ENCODE results near the gene LDLRAD4. TPM values are rescaled to one million over a fixed set of nuclear protein-coding genes. Genes with fewer than 3 reads are reported as not detected.

LDLRAD4 gene
- total and polyA plus RNA-seq, 2 experiments from 2014 or later, result 0.73 to 1.9 TPM

DNA sequence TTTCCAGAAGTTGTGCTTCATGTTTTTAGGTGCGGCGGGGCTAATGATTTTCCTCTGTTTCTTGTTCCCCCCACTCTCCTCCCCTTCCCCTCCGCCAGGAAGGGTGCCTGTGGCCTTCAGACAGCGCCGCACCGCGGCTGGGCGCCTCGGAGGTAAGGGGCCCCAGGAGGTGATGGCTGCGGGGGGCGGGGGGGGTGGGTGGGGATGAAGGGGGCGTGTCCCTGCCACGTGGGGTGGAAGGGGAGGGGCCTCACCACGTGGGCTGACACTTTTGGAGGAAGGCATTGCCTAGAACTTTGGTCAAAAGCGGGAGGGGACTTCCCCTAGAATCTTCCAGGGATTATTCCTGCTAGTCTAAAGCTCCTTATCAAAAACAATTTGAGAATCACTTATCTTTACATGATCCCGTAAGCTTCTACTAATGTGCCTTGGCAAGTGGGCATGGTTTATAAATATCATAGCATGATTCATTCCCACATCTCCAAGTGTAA is 424.7 kb downstream of the LDLRAD4 start:
- peaks cover 4% of the 10 kb centered on the region for H3K27me3 Mint-ChIP-seq (ENCODE audit: insufficient read depth, low read depth, poor library complexity)

DNA sequence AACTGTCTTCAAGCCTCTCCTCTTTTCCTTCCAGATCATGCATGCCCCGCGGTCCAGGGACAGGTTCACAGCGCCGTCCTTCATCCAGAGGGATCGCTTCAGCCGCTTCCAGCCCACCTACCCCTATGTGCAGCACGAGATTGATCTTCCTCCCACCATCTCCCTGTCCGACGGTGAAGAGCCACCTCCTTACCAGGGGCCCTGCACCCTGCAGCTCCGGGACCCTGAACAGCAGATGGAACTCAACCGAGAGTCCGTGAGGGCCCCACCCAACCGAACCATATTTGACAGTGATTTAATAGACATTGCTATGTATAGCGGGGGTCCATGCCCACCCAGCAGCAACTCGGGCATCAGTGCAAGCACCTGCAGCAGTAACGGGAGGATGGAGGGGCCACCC is 426.5 kb downstream of the LDLRAD4 start:
- Histone ChIP-seq H3K36me3 (ENCODE audit: insufficient read depth) (no peaks in the 10 kb centered on the region), H4K20me1 (replicated peaks; ENCODE audit: insufficient read depth) (no peaks in the 10 kb centered on the region)
- TF ChIP-seq, protein P1, sequence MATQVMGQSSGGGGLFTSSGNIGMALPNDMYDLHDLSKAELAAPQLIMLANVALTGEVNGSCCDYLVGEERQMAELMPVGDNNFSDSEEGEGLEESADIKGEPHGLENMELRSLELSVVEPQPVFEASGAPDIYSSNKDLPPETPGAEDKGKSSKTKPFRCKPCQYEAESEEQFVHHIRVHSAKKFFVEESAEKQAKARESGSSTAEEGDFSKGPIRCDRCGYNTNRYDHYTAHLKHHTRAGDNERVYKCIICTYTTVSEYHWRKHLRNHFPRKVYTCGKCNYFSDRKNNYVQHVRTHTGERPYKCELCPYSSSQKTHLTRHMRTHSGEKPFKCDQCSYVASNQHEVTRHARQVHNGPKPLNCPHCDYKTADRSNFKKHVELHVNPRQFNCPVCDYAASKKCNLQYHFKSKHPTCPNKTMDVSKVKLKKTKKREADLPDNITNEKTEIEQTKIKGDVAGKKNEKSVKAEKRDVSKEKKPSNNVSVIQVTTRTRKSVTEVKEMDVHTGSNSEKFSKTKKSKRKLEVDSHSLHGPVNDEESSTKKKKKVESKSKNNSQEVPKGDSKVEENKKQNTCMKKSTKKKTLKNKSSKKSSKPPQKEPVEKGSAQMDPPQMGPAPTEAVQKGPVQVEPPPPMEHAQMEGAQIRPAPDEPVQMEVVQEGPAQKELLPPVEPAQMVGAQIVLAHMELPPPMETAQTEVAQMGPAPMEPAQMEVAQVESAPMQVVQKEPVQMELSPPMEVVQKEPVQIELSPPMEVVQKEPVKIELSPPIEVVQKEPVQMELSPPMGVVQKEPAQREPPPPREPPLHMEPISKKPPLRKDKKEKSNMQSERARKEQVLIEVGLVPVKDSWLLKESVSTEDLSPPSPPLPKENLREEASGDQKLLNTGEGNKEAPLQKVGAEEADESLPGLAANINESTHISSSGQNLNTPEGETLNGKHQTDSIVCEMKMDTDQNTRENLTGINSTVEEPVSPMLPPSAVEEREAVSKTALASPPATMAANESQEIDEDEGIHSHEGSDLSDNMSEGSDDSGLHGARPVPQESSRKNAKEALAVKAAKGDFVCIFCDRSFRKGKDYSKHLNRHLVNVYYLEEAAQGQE (IDR thresholded peaks at IDR 0.05; ENCODE audit: unreplicated experiment), result no peak
- TF ChIP-seq JUNB (IDR thresholded peaks at IDR 0.05; ENCODE audit: unreplicated experiment) (no peak), CREB1 (CRISPR knock-in tag; IDR thresholded peaks at IDR 0.05; ENCODE audit: low read depth) (no peak), STAT1 (IDR thresholded peaks at IDR 0.05; ENCODE audit: unreplicated experiment) (no peak), NANOG (IDR thresholded peaks at IDR 0.05; ENCODE audit: borderline replicate concordance) (no peak), EZH2phosphoT487 (IDR thresholded peaks at IDR 0.05; ENCODE audit: unreplicated experiment) (no peak), ZNF331 (CRISPR knock-in tag; IDR thresholded peaks at IDR 0.05; ENCODE audit: low read depth) (no peak), EZH2 (IDR thresholded peaks at IDR 0.05; ENCODE audit: low read depth, unreplicated experiment) (no peak), ZNF114 (CRISPR knock-in tag; IDR thresholded peaks at IDR 0.05) (no peak), POLR2AphosphoS5 (IDR thresholded peaks at IDR 0.05; ENCODE audit: low read depth) (no peak)
- TF ChIP-seq, protein P2, sequence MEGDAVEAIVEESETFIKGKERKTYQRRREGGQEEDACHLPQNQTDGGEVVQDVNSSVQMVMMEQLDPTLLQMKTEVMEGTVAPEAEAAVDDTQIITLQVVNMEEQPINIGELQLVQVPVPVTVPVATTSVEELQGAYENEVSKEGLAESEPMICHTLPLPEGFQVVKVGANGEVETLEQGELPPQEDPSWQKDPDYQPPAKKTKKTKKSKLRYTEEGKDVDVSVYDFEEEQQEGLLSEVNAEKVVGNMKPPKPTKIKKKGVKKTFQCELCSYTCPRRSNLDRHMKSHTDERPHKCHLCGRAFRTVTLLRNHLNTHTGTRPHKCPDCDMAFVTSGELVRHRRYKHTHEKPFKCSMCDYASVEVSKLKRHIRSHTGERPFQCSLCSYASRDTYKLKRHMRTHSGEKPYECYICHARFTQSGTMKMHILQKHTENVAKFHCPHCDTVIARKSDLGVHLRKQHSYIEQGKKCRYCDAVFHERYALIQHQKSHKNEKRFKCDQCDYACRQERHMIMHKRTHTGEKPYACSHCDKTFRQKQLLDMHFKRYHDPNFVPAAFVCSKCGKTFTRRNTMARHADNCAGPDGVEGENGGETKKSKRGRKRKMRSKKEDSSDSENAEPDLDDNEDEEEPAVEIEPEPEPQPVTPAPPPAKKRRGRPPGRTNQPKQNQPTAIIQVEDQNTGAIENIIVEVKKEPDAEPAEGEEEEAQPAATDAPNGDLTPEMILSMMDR (conservative IDR thresholded peaks at IDR 0.05; ENCODE audit: low read depth in 2 of 2), result no peak
- TF ChIP-seq, protein P3, sequence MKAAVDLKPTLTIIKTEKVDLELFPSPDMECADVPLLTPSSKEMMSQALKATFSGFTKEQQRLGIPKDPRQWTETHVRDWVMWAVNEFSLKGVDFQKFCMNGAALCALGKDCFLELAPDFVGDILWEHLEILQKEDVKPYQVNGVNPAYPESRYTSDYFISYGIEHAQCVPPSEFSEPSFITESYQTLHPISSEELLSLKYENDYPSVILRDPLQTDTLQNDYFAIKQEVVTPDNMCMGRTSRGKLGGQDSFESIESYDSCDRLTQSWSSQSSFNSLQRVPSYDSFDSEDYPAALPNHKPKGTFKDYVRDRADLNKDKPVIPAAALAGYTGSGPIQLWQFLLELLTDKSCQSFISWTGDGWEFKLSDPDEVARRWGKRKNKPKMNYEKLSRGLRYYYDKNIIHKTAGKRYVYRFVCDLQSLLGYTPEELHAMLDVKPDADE (IDR thresholded peaks at IDR 0.05), result no peak

More for the DNA sequence above, 424.7 kb downstream of the LDLRAD4 start:
- Histone ChIP-seq H3K4me3 (no peak overlapping the region), H3K9me2 (ENCODE audit: insufficient read depth) (no peaks in the 10 kb centered on the region), H3K27ac (ENCODE audit: low read depth) (no peak overlapping the region), H2AFZ (no peak overlapping the region), H3K4me1 (ENCODE audit: insufficient read depth) (peaks cover 5% of the 10 kb centered on the region), H3K27me3 (ENCODE audit: insufficient read depth) (peaks cover 18% of the 10 kb centered on the region; the same call in 1 of the 2 replicates), H3K79me2 (replicated peaks; ENCODE audit: insufficient read depth) (no peaks in the 10 kb centered on the region), H4K20me1 (replicated peaks; ENCODE audit: insufficient read depth) (no peaks in the 10 kb centered on the region), H3F3A (replicated peaks; ENCODE audit: low read depth) (peaks cover 6% of the 10 kb centered on the region; the same call in 1 of the 2 replicates), H3K36me3 (ENCODE audit: insufficient read depth) (no peaks in the 10 kb centered on the region), H3K4me2 (no peak overlapping the region)
- DNase-seq (ENCODE audit: low spot score) (no peak), ATAC-seq (no peak)
- Mint-ChIP-seq H3K9me3 (no peaks in the 10 kb centered on the region; the same call in 2 of the 3 replicates), H3K27ac (no peak overlapping the region), H3K4me3 (no peak overlapping the region), H3K36me3 (ENCODE audit: low read depth) (no peaks in the 10 kb centered on the region; the same call in 2 of the 3 replicates), H3K4me1 (peaks cover 6% of the 10 kb centered on the region; the same call in 2 of the 3 replicates)
- TF ChIP-seq ZNF114 (CRISPR knock-in tag; IDR thresholded peaks at IDR 0.05), result no peak
- TF ChIP-seq NANOG (IDR thresholded peaks at IDR 0.05; ENCODE audit: borderline replicate concordance), result no peak
- TF ChIP-seq ZNF331 (CRISPR knock-in tag; IDR thresholded peaks at IDR 0.05; ENCODE audit: low read depth), result no peak
- TF ChIP-seq CREB1 (CRISPR knock-in tag; IDR thresholded peaks at IDR 0.05; ENCODE audit: low read depth), result no peak
- TF ChIP-seq, protein P2 (conservative IDR thresholded peaks at IDR 0.05; ENCODE audit: low read depth in 2 of 2), result no peak
- TF ChIP-seq EZH2phosphoT487 (IDR thresholded peaks at IDR 0.05; ENCODE audit: unreplicated experiment), result no peak
- no peak for TF ChIP-seq STAT1 (IDR thresholded peaks at IDR 0.05; ENCODE audit: unreplicated experiment)

More for the DNA sequence above, 426.5 kb downstream of the LDLRAD4 start:
- H2AFZ ChIP-seq, result no peak overlapping the region
- Mint-ChIP-seq H3K27me3 (ENCODE audit: insufficient read depth, low read depth, poor library complexity) (peaks cover 4% of the 10 kb centered on the region), H3K4me3 (no peak overlapping the region), H3K27ac (no peak overlapping the region), H3K9me3 (no peaks in the 10 kb centered on the region; the same call in 2 of the 3 replicates), H3K4me1 (peaks cover 11% of the 10 kb centered on the region; the same call in 2 of the 3 replicates), H3K36me3 (ENCODE audit: low read depth) (no peaks in the 10 kb centered on the region; the same call in 2 of the 3 replicates)
- H3K27me3 ChIP-seq (ENCODE audit: insufficient read depth), result peaks cover 18% of the 10 kb centered on the region; the same call in 1 of the 2 replicates
- DNase-seq (ENCODE audit: low spot score) (no peak), ATAC-seq (no peak)
- H3K27ac ChIP-seq (ENCODE audit: low read depth), result no peak overlapping the region
- H3K79me2 ChIP-seq (replicated peaks; ENCODE audit: insufficient read depth), result no peaks in the 10 kb centered on the region
- H3K4me2 ChIP-seq, result no peak overlapping the region
- no peaks in the 10 kb centered on the region for H3K9me2 ChIP-seq (ENCODE audit: insufficient read depth)
- H3K4me3 ChIP-seq, result no peak overlapping the region
- peaks cover 6% of the 10 kb centered on the region; the same call in 1 of the 2 replicates for H3F3A ChIP-seq (replicated peaks; ENCODE audit: low read depth)
- H3K4me1 ChIP-seq (ENCODE audit: insufficient read depth), result peaks cover 5% of the 10 kb centered on the region

Data from GM23338 (cell line).